ENCODE data around the gene VSIG10L. TPM values are rescaled to one million over a fixed set of nuclear protein-coding genes. Genes with fewer than 3 reads are reported as not detected.

VSIG10L gene
- total RNA-seq, 1 donor from 2014 or later: 4.2 TPM

DNA sequence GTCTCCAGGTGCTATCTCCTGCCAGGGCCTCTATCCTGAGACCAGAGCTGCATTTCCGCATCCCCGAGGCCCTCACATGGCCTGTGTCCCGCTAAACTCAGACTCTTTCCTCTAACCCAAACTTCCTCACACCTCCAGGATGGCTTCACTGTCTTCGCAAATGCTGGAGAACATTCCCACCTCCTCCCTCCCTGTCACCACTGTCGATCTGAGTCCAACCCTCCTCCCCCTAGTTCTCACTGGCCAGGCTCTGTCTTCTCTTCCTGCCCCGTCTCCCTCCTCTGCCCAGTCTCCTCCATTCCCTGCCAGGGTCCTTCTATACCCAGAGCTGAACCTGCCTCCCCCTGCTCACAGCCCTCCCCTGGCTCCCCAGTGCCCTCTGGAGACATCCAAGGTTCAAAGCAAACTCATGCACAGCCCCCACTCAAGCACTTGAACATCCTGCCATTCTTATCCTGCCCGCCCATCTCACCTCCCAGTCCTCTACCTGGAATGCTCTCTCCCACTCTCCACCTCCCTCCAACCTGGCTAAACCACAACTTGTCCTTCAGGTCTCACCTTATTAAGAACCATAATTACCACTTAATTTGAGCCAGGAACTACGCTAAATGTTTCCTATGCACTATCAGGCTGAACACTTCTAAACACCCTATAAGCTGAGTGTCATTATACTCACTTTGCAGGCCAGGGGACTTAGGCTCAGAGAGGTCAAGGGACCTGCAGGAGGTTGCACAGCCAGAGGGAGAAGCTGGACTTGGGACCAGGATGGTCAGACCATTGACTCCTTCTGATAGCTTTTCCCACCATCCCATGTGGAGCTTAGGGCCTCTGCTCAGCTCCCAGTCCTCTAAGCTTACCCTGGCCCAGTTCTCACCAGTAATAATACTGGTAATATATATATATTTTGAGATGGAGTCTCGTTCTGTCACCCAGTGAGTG lies 961 bp upstream of the VSIG10L start:
- Mint-ChIP-seq H3K4me3 (ENCODE audit: unreplicated experiment) (no peak overlapping the region), H3K27ac (ENCODE audit: unreplicated experiment) (no peak overlapping the region), H3K9me3 (ENCODE audit: unreplicated experiment) (no peaks in the 10 kb centered on the region), H3K36me3 (ENCODE audit: low read depth, unreplicated experiment) (peaks cover 15% of the 10 kb centered on the region), H3K4me1 (ENCODE audit: low read depth, unreplicated experiment) (no peaks in the 10 kb centered on the region), H3K27me3 (ENCODE audit: low read depth, unreplicated experiment) (peaks cover 17% of the 10 kb centered on the region)
- H2AFZ ChIP-seq (ENCODE audit: low read depth, low read length): no peak overlapping the region
- H3K4me1 ChIP-seq (ENCODE audit: insufficient read depth, low read length): peaks cover 3% of the 10 kb centered on the region
- H3K27me3 ChIP-seq (ENCODE audit: insufficient read depth, low read length): no peaks in the 10 kb centered on the region
- H4K20me1 ChIP-seq (ENCODE audit: insufficient read depth, low read length): no peaks in the 10 kb centered on the region
- no peaks in the 10 kb centered on the region for H3K9me3 ChIP-seq (ENCODE audit: insufficient read depth, low read depth, low read length)
- no peak for DNase-seq (ENCODE audit: low read depth)
- no peak overlapping the region for H3K27ac ChIP-seq (ENCODE audit: low read depth, low read length)
- no peak overlapping the region for H3K9ac ChIP-seq (ENCODE audit: low read length)
- H3K36me3 ChIP-seq (ENCODE audit: insufficient read depth, low read length): no peaks in the 10 kb centered on the region
- H3K4me3 ChIP-seq (ENCODE audit: insufficient read depth, low read depth, low read length): no peak overlapping the region
- no peaks in the 10 kb centered on the region for H3K79me2 ChIP-seq (ENCODE audit: insufficient read depth, low read length)
- TF ChIP-seq, protein P1, sequence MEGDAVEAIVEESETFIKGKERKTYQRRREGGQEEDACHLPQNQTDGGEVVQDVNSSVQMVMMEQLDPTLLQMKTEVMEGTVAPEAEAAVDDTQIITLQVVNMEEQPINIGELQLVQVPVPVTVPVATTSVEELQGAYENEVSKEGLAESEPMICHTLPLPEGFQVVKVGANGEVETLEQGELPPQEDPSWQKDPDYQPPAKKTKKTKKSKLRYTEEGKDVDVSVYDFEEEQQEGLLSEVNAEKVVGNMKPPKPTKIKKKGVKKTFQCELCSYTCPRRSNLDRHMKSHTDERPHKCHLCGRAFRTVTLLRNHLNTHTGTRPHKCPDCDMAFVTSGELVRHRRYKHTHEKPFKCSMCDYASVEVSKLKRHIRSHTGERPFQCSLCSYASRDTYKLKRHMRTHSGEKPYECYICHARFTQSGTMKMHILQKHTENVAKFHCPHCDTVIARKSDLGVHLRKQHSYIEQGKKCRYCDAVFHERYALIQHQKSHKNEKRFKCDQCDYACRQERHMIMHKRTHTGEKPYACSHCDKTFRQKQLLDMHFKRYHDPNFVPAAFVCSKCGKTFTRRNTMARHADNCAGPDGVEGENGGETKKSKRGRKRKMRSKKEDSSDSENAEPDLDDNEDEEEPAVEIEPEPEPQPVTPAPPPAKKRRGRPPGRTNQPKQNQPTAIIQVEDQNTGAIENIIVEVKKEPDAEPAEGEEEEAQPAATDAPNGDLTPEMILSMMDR (IDR thresholded peaks at IDR 0.05; ENCODE audit: insufficient read depth, low read depth, low read length): no peak
- TF ChIP-seq EZH2 (IDR thresholded peaks at IDR 0.05; ENCODE audit: insufficient read depth, low read length): no peak
- no peak for FAIRE-seq
- H3K4me2 ChIP-seq (ENCODE audit: low read length): no peak overlapping the region

DNA sequence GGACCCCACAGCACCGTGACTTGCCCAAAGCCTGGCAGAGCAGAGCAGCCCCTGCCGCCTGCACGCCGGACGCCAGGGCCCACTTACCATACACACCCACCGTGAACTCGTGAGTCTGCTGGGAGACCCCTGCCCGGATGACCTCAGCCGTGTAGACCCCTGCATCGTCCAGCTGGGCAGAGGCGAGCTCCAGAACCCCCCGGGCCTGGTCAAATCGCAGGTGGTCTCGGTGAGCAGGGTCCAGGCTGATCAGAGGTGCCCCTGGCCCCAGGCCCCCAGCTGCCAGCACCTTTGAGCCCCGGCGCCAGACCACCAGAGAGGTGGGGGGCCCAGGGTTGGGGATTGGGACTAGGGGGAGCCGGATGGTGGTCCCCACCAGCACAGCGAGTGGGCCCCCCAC lies 873 bp downstream of the VSIG10L start:
- H3K27ac ChIP-seq (ENCODE audit: low read depth, low read length): no peak overlapping the region
- H3K9me3 ChIP-seq (ENCODE audit: insufficient read depth, low read depth, low read length): no peaks in the 10 kb centered on the region
- no peaks in the 10 kb centered on the region for H3K79me2 ChIP-seq (ENCODE audit: insufficient read depth, low read length)
- FAIRE-seq (no peak), DNase-seq (ENCODE audit: low read depth) (no peak)
- H4K20me1 ChIP-seq (ENCODE audit: insufficient read depth, low read length): no peaks in the 10 kb centered on the region
- no peaks in the 10 kb centered on the region for H3K36me3 ChIP-seq (ENCODE audit: insufficient read depth, low read length)
- peaks cover 3% of the 10 kb centered on the region for H3K4me1 ChIP-seq (ENCODE audit: insufficient read depth, low read length)
- H3K27ac Mint-ChIP-seq (ENCODE audit: unreplicated experiment): no peak overlapping the region
- peak overlapping the region; percentile 69 for H3K4me3 Mint-ChIP-seq (ENCODE audit: unreplicated experiment)
- H3K9ac ChIP-seq (ENCODE audit: low read length): no peak overlapping the region
- H3K9me3 Mint-ChIP-seq (ENCODE audit: unreplicated experiment): no peaks in the 10 kb centered on the region
- TF ChIP-seq EZH2 (IDR thresholded peaks at IDR 0.05; ENCODE audit: insufficient read depth, low read length): no peak
- TF ChIP-seq, protein P1 (IDR thresholded peaks at IDR 0.05; ENCODE audit: insufficient read depth, low read depth, low read length): no peak
- H3K4me2 ChIP-seq (ENCODE audit: low read length): no peak overlapping the region
- H3K4me3 ChIP-seq (ENCODE audit: insufficient read depth, low read depth, low read length): no peak overlapping the region
- no peak overlapping the region for H2AFZ ChIP-seq (ENCODE audit: low read depth, low read length)
- H3K27me3 ChIP-seq (ENCODE audit: insufficient read depth, low read length): no peaks in the 10 kb centered on the region
- H3K4me1 Mint-ChIP-seq (ENCODE audit: low read depth, unreplicated experiment): no peaks in the 10 kb centered on the region
- peaks cover 10% of the 10 kb centered on the region for H3K36me3 Mint-ChIP-seq (ENCODE audit: low read depth, unreplicated experiment)
- peaks cover 17% of the 10 kb centered on the region for H3K27me3 Mint-ChIP-seq (ENCODE audit: low read depth, unreplicated experiment)

All from astrocyte (in vitro differentiated cells and primary cell).